CD4-positive, alpha-beta T cell treated with Interleukin-15 for 1 hour (primary cell): Measurements from ENCODE around the gene HPCAL1.
"Not testable (repeated sequence)": the region's sequence is repeated elsewhere in the genome, so short reads cannot be mapped to it uniquely, and the experiment has no call there.

Experiments
- DNase-seq: peaks from one replicate; pipeline ENCODE4 v3.0.0-alpha.2; 2020

HPCAL1 gene

DNA sequence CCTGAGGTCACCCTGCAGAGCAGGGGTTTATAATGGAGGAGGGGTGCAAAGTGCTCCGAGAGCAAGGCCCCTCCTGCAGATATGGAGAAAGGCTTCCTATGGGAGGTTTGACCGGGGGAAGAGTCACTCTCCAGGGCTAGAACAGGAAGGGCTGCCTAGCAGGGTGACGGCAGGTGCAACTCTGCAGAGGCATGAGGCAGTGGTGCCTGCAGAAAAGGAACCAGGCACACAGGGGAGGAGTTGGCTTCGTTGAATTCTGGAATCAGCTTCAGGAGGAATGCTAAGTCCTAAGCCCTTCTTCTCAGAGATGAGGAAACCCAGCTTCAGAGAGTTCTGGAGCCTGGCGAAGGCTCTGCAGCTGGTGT lies 17.5 kb upstream of the HPCAL1 start:
- DNase-seq, result no peak

DNA sequence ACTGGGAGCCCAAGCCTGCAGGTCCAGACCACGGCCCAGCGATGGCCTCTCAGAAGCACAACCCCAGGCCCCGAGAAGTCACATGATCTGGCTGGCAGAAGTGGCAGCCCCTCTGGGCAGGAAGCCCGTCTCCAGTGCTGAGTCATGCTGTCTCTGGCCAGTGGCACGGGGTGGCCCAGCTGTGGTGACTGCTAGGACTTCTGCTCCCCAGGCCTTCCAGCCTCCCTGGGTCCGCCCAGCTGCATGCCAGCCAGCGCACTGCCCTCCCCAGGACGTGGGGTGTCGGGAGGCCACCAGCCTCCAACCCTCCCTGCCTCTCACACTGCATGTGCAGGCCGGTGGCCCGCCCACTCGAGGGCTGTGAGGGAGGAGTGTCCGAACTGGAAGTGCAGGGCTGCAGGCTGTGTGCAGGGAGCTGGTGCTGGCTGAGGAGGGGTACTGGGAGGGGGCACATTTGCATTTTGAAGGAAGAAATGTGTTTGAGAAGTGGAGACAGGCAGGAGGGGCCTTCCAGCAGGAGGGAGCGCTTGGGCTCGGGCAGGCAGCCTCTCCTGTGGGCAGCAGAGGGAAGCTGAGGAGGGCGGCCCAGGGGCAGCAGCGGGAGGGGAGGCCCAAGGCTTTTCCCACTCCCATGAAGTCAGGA lies 17.0 kb upstream of the HPCAL1 start:
- peak; percentile 71 for DNase-seq

DNA sequence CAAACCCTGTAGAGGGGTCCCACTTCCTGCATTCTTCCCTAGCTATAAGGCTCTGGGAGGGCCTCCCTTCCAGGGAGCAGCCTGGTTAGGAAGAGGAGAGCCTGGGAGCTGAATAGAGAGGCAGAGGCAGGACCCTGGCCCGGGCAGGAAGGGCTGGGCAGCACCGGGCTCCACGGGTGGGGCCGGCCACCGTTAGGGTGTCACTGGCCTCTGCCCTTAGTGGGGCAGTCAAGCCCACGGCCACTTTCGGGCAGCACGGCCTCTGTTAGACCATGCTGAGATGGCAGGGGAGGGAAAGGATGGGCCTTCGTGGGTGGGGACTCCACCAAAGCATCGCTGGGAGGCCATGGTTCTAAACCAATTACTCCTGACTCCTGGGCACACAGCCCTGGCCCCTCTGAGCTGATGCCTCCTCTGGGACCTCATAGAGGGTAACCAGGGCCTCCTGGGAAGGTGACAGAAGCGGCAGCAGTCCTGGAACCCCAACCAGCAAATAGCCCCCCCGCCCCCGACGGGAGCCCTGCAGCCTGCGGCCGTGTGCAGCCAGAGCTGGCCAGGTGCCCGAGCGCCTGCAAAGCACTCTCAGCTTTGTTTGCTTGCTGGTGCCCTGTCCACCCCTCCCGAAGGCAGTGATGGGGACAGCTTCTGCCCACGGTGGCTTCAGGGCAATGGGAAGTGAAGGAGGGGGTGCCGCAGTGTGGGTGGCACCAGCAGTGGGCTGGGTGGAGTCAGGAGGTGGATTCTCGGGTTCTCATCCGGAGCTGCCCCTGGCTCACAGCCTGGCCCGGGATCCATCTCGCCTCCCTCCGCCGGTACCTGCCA lies 16.3 kb upstream of the HPCAL1 start:
- DNase-seq, result no peak

DNA sequence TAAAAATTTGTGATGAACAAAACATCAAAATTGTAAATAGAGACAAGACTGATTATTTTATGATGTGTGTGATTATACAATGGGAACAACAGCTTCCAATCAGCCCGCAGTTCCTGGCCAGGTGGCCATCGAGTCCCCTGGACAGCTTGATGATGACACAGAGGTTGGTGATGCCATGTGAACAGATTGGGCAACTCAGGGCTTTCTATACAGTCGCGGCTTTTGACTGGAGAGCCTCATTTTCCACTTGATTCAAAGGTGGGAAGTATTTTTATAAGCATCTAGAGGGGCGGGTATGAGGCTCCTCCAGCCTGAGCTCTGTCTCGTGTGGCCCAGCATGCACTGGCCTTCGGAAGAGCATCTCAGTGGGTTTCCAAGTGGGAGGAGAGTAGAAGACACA lies 14.9 kb upstream of the HPCAL1 start:
- DNase-seq, result no peak

DNA sequence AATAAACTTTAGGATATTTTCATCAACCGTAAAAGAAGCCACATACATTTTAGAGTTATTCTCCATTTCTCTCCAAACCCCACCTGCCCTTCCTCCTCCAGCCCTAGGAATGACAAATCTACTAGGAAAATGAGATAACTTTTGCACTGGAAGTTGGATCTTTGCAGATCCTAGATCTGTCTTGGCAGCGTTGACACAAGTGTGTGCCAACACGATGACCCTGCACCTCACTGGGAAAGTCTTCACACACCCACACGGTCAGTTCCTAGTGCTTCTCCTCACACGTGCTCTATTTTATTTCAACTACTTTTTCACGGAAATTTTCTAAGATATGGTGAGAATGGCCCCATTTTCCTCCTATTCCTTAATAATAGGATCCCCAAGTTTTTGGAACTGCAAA lies 14.1 kb upstream of the HPCAL1 start:
- no peak for DNase-seq

DNA sequence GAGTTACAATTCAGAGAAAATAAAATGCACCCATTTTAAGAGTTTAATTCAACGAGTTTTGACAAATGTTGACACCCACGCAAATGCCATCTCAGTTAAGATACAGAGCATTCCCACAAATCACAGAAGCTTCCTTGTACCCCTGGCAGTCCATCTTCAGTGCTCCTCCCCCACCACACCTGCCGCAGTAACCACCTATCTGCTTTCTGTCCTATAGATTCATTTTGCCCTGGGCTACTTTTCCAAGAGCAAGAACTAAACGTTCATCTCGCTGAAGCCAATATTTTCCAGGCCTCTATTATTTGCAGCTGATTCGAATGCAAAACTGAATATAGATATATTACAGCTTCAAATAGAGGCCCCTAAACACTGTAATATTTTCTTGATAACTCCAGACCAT lies 13.4 kb upstream of the HPCAL1 start:
- no peak for DNase-seq

DNA sequence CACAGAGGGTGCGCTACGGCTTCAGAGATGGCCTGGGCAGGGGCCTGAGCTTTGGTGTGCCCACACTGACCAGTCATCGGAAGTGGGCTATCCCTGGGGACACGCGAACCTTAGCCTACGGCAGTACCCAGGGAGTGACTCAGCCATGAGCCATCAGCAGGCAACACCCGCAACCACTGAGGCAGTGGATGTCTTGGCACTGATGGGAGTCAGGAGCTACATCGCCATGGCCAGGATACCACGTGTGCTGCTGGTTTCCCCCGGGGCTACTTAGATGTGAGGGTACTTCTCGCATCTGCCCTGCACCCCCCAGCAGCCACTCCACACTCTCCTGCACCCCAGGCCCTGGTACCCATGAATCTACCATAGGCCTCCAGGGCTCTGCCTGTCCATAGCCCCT lies 12.8 kb upstream of the HPCAL1 start:
- no peak for DNase-seq

DNA sequence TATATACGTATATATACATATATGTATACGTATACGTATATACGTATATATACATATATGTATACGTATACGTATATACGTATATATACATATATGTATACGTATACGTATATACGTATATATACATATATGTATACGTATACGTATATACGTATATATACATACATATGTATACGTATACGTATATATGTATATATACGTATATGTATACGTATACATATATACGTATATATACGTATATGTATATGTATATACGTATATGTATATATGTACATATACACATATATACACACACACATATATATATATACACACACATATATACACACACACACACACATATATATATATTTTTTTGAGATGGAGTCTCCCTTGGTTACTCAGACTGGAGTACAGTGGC lies 11.3 kb upstream of the HPCAL1 start:
- not testable (repeated sequence) for DNase-seq

DNA sequence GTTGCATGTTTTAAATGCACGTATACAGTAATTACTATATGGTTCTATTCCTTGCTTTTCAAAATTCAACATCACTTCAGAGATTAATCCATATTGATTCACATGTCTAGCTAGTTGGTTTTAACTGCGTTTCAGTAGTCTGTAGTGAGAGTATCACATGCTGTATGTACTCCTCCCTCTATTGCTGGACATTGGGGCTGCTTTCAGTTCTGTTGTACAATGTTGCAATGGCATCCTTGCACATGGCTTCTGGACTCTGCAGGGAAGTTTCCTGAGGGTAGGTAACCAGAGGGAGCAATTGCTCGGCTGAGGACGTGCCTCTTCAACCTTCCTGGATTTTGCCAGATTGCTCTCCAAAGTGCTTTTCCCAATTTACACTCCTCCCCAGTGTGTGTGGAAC lies 10.7 kb upstream of the HPCAL1 start:
- no peak for DNase-seq

DNA sequence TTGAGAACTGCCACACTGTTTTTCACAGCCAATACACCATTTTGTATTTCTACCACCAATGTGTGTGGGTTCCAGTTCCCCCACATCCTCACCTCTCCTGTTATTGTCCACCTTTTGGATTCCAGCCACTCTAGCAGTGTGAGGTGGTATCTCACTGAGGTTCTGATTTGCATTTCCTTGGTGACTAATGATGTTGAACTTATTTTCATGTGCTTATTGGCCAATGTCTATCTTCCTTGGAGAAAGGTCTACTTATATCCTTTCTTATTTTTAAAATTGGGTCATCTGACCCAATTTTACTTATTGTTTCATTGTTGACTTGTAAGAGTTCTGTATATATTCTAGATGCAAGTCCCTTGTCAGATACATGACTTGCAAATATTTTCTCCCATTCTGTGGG lies 9.1 kb upstream of the HPCAL1 start:
- DNase-seq, result no peak

DNA sequence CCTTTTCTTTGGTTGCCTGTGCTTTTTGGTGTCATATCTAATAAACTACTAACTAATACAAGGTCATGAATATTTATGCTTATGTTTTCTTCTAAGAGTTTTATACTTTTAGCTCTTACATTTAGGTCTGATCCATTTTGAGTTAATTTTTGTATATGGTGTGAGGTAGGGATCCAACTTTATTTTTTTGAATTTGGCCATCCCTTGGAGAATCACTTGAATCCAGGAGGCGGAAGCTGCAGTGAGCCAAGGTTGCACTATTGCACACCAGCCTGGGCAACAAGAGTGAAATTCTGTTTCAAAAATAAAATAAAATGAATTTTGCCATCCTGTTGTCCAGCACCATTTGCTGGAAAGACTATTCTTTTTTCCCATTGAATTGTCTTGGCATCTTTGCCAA lies 8.6 kb upstream of the HPCAL1 start:
- DNase-seq, result no peak

DNA sequence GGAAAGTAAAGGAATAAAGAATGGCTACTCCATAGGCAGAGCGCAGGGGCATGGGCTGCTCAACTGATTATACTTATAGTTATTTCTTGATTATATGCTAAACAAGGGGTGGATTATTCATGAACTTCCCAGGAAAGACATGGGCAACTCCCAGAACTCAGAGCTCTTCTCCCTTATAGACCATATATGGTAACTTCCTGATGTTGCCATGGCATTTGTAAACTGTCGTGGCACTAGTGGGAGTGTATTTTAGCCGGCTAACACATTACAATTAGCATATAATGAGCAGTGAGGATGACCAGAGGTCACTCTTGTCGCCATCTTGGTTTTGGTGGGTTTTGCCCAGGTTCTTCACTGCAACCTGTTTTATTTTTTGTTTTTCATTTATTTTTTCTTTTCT lies 7.1 kb upstream of the HPCAL1 start:
- DNase-seq, result not testable (repeated sequence)

DNA sequence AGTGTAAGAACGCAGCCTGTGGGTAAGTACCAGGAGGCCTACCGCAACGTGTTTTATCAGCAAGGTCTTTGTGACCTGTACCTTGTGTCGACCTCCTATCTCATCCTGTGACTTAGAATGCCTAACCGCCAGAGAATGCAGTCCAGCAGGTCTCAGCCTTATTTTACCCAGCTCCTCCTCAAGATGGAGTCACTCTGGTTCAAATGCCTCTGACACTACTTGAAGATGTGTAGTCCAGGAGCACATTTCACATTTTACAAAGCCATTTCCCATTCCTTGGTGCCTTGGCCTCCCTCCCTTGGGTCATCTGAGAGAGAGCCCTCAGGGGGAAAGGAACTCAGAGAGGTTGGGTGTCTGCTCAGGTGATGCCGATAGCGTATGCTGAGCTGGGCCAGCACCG lies 6.6 kb upstream of the HPCAL1 start:
- DNase-seq, result no peak

DNA sequence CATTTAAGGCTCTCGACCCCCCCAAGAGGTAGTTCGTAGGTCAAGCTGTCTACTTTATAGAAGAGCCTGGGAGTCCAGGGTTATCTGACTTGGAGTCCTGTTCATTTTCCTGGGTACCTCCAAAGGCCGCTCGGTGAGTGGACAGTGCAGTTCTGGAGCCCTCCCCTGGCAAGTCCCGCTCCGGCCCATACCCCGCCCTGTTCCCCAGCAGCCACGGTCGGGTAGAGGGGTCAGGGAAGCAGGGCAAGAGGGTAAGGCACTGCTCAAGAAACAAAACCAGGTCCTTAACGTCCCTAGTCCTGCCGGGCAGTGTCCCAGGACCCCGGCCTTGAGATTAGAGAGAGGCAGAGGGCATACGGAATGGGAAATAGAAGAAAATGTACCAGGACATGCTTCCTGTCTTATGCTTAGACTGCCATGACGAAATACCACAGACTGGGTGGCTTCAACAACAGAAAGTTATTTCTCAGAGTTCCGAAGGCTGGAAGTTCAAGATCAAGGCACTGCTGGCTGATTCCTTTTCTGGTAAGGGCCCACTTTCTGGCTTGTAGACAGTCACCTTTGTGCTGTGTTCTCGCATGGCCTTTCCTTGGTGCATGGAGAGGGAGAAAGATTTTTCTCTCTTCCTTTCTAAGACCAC lies 5.4 kb upstream of the HPCAL1 start:
- no peak for DNase-seq

DNA sequence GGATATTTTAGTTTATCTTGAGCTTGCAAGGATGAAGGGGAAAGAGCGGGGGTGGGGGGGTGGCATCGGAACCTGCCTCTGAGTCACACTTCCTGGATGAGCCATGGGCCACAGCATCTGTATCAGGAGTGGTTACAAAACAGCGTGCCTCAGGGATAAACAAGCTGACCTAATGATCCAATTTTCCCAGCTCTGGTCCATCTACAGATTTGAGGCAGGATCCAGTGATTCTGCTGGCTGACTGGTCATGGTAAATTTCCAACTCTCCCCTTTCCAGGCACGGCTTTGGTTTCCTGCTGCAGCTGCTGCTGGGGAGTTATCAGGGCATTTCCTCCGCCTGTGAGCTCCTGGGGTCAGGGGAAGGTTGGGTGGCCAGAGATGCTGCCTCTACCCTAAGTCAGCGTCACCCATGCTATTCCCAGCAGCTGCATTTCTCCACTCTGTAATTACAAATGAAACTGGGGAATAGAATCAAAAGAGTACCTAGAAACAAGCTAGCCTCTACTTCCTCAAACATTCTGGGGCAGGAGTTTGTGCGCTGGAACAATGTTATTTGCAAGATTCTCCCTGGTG lies 4.7 kb upstream of the HPCAL1 start:
- DNase-seq, result peak; percentile 63

DNA sequence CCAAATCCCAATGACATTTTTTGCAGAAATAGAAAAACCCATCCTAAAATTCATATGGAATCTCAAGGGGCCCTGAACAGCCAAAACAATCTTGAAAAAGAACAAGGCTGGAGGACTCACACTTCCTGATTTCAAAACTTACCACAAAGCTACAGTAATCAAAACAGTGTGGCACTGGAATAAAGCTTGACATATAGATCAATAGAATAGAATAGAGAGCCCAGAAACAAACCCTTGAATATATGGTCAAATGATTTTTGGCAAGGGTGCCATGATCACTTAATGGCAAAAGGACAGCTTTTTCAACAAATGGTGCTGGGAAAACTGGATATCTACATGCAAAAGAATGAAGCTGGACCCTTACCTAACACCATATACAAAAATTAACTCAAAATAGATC lies 3.9 kb upstream of the HPCAL1 start:
- not testable (repeated sequence) for DNase-seq

DNA sequence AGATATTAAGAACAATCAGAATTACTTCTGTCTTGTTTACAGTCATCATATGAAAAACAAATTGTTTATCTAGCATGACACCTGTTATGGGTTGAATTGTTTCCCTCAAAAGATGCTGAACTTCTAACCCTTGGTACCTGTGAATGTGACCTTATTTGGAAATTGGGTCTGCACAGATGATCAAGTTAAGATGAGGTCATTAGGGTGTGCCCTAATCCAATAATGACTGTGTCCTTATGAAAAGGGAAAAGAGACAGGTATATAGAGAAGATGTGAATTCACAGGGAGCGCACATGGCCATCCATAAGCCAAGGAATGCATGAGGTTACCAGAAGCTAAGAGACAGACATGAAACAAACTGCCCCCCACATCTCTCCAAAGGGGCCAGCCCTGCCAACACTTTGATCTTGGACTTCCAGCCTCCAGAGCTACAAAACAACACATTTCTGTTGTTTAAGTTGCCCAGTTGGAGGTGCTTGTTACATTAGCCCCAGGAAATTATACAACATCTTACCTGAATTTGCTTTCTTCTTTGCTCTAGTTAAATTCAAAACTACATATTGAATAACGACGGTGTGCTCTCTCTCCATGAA lies 2.3 kb upstream of the HPCAL1 start:
- DNase-seq, result no peak

DNA sequence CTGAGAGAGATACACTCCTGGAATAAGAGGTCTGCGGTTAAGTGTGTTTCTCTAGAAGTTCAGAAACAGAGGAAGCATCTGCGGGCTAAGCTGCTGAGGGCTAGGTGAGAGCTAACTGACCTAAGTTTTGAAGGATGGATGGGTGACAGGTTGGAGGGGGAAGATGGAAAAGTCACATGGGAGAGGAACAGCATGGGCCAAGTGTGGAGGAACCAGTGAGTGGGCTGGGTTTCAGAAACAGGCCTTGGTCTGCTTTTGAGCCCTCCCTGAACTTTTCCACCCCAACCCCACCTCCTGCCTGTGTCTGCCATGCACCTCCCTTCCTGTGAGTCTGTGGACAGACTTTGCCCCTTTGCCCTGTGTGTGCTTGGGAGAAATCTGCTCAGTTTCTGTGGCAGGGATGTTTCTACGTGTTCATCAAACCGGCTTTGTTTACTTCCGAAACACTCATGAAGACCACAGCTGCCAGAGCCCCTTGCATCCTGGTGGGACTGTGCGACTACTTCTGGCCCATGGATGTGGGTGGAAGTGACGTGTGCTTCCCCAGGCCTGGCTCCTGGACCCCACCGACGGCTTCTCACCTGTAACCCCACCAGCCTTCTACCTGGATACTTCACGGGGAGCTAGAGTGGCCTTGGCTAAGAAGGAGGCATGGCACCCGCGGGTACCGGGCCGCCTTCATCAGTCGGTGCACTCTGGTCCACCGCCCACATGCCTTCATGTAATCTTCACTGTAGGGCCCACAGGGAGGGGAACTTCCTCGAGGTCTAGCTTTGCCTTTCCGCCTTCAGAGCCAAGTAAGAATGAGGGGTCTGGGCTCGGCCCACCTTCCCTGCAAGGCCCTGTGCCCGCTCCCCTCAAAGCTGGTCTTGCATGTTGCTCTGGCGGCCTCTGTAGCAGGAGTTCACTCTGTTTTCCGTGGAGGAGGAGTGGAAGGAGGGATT lies 1.4 kb upstream of the HPCAL1 start:
- DNase-seq, result no peak

DNA sequence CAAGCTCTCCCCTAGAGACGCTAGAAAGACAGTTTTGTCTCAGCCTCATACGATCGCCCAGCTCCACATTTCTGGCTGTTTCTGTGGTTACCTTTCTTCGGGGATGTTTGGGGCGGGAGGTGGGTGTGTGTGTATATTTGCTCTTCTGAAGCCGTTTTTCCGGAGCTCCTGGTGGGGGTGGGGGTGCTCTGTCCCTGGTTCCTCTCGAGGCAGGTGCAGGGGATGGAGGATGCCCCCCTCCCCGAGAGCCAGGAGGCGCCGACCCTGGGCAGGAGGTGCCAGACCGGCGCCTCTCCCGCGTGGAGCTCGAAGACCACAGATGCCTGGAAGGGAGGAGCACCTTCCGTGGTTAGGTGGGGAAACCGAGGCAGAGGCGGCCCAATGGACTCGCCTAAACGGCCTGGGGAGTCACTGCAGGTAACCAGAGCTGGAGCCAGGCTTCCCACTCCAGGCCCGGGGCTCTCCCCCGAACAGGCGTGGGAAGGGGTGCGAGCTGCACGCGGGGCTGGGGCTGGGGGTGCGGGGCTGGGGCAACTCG lies 694 bp upstream of the HPCAL1 start:
- DNase-seq, result no peak

DNA sequence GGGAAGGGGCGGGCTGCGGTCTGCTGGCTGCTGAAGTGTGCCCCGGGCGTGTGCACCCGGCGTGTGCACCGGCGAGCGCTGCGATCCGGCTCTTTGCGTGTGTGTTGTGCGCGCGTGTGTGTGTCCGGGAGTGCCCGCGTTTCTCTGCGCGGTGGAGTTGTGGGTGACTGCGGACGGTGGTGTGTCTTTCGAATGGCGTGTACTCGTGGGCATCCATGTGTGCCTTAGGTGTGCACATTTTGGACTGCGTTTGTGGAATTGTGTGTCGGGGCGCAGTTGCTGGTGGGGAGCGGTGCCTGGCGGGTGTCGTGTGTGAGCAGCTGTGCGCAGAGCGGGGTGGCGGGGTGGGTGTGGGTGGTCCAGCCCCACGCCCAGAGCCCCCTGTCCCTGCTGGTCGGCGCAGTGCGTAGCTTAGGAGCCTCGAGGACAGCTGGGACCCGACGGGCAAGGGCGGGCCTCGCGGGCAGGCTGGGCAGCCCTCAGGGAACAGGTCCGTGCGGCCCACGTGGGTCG lies 533 bp downstream of the HPCAL1 start:
- DNase-seq, result no peak

DNA sequence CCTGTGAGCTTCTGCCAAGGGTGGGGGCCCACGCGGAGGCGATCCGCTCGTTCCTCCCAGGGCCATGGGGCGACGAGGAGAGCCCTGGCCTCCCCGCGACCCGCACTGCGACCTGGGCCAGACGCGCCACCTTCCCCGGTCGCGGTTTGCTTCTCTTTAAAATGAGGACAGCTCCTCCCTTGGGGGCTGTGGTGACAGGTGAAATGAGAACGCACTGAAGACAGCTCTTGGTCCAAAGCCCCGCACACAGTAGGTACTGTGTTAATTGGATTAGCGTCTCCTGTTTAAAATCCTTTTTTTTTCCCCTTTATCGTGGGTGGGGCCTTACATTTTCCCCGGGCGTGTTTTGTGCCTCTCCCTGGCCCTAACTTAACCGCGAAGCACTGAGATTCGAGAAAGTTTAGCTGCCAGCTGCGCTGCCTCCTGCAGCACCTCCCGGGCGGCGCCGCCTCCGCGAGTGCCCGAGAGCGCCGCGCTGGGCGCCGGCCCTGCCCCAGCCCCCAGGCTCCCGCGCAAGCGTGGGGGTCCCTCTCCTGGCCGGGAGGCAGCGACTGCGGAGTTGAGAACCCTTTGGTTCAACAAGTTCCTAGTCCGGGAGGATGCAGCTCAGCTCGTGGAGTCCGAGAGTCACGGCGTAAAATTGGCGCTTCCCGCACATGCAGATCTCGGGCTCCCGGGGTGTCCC lies 1.1 kb downstream of the HPCAL1 start:
- DNase-seq, result peak; percentile 49
